CD4-positive, alpha-beta T cell treated with Interleukin-15 for 1 hour (primary cell): Measurements from ENCODE around the gene USHBP1.

ENCODE experiments used
- DNase-seq: peaks from one replicate; pipeline ENCODE4 v3.0.0-alpha.2; 2020

The USHBP1 gene, protein sequence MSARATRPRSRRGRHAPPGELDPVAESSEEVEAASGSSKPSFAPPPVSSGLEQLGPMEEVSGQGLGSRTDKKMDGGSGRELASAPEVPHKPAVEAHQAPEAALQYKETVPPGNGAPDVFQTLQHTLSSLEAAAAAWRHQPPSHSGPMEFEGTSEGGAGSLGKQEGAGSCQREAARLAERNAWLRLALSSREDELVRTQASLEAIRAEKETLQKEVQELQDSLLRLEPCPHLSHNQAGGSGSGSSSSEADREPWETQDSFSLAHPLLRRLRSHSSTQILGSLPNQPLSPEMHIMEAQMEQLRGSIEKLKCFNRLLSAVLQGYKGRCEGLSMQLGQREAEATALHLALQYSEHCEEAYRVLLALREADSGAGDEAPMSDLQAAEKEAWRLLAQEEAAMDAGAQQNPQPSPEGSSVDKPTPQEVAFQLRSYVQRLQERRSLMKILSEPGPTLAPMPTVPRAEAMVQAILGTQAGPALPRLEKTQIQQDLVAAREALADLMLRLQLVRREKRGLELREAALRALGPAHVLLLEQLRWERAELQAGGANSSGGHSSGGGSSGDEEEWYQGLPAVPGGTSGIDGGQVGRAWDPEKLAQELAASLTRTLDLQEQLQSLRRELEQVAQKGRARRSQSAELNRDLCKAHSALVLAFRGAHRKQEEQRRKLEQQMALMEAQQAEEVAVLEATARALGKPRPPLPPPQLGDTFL

GRCh38 chr19:17264641-17264979 is at the start of gene USHBP1:
Gene USHBP1 (minus strand): TSS chr19:17264745. CDS start chr19:17264299, 446 bp downstream.
- DNase-seq = no peak

DNA sequence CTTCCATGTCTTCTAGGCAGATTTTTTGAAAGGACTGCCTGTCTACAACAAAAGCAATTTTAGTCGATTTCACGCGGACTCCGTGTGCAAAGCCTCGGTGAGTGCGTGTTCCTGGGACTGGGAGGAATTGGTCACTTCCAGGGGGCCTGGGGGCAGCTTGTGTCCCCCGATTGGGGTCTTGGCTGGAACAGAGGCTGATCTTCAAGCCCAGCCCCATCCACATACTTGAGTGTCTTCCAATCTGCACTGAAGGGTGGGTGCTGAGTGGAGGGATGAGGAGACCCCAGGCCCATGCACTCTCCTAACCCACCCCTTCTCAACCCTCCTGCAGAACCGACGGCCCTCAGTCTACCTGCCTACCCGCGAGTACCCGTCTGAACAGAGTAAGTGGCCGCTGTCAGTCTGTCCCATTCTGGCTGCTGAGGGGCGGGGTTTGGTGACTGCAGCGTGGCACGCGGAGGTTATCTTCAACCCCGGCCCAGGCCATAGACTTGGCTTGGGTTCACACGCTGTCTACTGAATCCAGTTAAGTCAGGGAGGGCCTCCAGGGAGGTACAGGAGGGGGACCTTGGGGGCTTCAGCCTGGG is 49.6 kb upstream of the USHBP1 start:
- DNase-seq = no peak

DNA sequence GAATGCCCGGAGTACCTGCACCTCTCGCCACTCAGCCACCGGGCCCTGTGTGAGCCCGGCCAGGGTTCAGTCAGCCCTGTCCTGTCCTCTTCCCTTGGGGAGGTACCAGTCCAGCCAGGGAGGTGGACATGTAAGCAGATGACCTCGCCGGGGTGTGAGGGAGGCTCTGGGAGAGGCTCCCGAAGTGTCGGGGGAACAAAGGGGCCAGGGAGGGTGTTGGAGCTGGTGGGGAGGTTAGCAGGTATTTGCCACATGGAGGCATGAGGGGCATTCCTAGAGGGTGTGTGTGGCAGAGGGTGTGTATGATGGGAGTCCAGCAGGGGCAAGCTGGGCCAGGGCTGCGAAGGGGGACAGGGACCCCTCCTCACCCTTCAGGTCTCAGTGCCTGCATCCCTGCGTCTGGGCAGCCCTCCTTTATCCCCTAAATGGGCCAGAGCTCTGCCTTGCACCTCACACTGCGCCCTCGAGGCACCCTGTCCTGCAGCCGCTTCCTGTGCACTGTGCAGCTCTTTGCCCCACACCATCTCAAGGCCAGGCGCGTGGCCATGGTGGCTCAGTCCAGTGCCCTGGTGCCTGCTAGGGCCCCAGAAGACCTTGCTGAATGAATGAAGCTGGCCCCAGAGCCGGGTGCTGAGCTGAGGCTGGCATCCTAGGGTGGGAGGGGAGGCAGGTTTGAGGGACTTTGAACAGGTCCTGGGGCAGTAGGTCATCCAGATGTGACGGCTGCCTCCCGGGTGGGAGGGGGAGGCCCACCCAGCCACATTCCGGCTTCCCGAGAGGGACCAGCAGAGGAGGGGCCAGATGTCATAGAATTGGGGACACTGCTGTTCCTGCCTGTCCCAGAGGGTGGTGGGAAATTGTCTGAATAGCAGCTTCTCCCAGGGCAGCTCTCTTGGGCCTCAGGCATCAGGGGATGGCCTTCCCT is 47.9 kb upstream of the USHBP1 start:
- DNase-seq = no peak

DNA sequence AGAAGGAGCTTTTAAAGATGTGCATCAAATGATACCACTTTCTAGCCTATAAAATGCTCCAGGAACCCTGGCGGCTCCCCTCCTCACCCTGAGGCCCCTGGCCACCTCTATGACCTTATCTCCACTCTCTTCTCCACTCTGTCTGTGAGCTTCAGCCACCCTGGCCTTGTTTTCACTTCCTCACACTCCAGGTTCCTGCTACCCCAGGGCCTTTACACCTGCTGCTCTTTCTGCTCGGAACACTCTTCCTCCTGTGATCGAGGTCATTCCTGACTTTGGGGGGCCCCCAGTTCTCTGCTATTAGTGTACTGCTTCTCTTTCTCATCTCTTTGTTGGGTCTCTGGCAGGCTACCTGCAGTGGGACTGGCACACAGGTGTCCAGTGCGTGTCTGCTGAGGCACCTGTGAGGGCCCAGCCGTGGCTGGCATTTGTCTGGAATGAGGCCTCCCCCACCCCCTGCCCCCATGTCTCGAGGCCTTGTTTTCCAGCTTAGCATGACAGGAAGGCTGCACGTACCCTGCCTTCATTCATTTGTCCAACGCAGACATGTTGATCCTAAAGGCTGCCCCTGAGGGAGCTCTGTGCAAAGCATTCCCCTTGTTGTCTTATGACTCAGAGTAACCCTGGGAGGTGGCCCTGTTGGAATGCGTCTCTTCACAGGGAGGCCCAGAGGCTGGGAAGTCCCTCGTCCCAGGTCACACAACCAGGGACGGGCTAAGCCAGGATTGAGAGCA is 47.1 kb upstream of the USHBP1 start:
- DNase-seq = no peak

DNA sequence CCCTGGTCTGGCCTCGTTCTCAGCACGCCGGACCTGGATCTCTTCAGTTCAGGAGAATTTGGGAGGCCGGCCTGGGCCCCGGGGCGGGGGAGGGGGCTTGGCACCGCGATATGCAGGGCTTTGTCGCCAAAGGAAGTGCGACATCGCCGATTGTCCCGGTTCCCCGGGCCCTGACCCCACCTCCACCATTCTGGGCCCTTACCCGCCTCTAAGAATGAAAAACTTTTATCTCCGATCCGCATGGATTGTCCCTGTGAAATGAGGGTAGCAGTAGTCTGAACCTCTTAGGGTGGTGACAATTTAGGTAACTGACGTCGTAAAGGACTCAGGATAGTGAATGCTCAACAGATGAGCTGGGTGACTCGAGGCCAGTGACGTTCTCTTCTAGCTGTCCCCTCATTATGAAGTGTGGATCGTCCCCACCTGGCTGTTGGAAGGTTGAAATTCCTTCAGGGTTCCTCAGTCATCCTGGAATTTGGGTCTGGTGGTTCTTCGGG is 45.5 kb upstream of the USHBP1 start:
- no peak for DNase-seq

DNA sequence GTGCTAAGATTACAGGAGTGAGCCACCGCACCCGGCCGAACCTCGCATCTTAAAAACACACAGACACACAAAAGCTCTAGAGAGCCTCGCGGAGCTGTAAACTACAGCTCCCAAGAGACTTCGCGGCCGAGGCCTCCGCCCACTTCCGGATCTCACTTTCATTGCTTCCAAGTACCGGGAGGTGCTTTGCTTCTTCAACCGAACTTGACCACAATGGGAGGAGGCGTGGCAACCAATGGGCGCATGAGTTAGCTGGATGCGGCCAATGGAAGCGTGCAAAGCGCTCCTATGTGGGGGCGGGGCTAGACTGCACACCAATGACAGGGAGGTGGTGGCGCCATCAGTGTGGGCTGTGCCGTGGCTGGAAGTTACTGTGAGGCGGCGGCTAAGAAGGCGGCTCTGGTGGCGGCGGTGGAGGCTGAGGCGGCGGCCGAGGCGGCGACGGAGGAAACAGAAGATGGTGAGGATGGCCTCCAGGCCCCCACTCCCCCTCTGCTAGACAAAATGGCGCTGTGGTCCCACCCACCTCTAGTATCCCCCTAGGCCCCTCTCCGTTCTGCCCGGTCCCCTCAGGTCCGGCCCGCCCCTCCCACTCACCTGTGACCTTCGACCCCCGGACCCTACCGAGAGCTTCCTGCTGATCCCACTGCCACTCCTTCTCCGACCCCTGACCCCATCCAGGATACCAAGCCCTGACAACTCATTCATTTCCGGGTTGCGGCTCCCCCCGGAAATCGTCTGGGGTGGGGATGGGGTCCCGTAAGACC is 44.8 kb upstream of the USHBP1 start, which contains the start of gene DDA1:
TSS of gene DDA1 (plus strand) at position 366 of the 767 bp plus-strand sequence. CDS start at position 458, 92 bp downstream.
- peak; percentile 100 for DNase-seq

GRCh38 chr19:17307876-17308377 is 43.4 kb upstream of the USHBP1 start:
- no peak for DNase-seq

DNA sequence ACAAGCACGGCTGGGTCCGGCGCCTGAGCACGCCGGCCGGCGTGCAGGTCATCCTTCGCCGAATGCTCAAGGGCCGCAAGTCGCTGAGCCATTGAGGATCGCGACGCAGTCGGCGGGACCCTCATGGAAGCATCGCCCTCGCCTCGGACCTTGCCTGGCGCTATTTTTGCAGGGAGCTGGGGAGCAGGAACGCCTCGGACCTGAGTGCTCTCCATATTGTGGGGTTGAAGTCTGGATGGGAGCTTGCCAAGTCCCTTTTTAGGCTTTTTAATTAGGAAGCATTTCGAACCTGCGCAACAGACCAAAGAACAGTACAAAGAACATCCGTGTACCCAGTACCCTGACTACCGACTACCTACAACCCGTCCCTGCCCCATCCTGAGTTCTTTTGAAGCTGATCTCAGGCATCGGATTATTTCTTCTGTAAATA is 41.8 kb upstream of the USHBP1 start:
- DNase-seq = no peak

GRCh38 chr19:17305517-17306284 is 41.2 kb upstream of the USHBP1 start, which contains the start of gene MRPL34:
Gene MRPL34 (plus strand): TSS chr19:17305872. CDS start chr19:17305893, 21 bp downstream.
- DNase-seq = peak; percentile 100

DNA sequence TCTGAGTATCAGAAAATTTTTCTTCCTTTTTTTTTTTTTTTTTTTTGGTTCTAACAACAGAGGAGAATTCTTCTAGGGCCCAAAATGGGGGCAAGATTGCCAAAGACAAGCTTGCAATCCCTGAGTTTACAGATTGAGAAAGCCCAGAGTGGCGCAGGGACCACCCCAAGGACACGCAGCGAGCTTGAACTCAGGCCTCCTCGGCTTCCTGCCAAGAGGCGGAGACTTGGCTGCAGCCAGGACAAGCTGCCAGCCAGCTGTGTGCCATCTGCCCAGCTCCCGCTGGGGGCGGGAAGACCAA is 40.6 kb upstream of the USHBP1 start:
- no peak for DNase-seq

DNA sequence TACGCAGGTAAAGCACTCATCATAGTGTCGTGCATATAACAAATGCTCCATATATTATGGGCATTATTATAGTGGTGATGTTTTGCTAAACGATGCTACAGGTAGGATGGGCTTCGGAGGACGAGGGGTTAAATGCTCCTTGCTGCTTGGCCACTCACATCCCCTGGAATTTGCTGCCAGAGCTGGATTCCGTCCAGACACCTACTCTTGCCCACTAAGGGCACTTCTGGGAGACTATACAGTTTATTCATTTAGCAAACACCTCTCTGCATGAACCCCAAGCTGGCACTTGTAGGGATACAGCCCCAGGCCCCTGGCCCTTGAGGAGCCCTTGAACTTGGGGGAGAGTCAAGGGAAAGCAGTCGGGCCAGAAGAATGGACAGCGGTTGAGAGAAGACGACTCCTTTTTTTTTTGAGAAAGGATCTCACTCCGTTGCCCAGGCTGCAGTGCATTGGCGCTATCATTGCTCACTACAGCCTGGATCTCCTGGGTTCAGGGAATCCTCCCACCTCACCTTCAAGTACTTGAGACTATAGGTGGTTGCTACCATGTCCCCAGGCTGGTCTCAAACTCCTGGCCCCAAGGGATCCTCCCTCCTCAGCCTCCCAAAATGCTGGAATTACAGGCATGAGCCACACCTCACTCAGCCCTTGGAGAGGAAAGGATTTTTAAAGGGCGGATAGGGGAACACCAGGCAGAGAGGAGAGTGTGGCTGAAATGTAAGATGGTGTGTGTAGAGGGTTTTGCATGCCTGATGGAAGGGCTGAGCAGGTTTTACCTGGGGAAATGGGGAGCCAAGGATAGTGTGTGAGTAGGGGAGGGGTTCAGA is 40.1 kb upstream of the USHBP1 start:
- DNase-seq = no peak

DNA sequence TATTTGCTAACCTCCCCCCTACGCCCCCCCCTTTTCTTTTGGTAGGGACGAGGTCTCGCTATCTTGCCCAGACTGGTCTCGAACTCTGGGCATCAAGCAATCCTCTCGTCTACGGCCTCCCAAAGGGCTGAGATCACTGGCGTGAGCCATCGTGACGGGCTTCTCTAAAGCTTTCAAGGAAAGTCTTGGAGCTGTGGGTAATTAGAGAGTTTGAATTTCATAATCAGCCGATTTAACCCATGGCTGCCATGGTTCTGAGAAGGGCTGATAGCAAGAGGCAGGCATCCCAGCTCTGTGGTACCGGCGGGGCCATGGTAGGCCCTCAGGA is 39.4 kb upstream of the USHBP1 start:
- DNase-seq = no peak

GRCh38 chr19:17303167-17303939 is 38.8 kb upstream of the USHBP1 start, which contains the start of gene ABHD8:
Gene ABHD8 (minus strand): TSS chr19:17303425. CDS start chr19:17301616, 1,809 bp downstream.
- peak; percentile 95 for DNase-seq

DNA sequence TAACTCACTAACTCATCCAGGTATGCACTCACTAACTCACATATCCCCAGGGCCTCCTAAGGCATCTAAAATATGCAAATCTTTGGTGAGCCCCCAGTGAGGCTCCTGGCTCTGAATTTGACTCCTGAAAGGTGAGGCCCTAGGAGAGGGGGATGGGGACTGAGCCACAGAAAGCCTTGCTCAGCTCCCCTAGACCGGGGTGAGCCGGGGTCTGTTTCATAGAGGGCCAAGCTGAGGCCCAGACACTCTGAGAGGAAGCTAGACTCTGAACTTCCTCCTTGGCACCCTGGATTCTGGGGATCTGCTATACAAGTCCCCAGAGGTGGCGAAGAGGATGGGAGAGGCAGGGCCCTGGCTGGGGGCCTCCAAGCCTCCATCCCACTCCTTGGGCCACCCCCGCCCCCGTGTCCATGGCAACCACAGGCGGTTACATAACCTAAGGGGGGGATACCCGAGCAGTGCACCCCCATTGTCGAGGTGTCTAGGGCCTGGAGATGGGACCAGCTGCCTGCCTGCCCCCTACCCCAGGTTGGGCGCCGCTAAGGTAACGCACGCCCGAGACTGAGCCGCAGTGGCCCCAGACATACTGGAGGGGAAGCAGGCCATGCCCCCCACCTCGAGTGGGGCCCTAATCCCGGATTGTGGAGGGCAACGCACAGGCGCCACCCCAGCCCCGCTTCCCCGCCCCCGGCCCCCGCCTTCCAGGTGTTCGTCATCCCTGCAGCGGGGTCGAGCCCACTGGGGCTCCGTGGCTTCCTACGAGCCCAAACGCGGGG is 38.0 kb upstream of the USHBP1 start:
- peak; percentile 38 for DNase-seq

GRCh38 chr19:17300992-17301619 is 36.6 kb upstream of the USHBP1 start:
- DNase-seq = no peak

GRCh38 chr19:17296976-17297375 is 32.4 kb upstream of the USHBP1 start:
- no peak for DNase-seq

DNA sequence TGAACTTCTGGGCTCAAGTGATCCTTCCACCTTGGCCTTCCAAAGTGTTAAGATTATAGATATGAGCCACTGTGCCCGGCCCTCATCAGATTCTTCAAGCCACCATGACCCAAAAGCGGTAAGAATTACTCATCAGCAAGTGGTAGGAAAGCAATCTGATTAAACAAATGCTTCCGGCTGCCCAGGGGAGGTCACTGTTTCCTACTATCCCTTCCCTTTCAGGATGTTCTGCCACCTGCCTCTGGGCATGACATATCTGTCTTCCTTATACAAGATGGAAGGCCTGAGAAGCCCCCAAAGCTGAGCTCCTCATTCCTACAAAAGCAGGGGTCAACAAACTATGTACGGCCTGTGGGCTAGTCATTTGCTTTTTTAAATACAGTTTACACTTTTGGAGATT is 31.7 kb upstream of the USHBP1 start:
- DNase-seq = no peak
